GM12864 (cell line): ENCODE results near the gene NR4A2.

ENCODE experiments used
- DNase-seq: peaks from one replicate; pipeline ENCODE4 v3.0.0-alpha.2; 2011; ENCODE audit warnings: low read depth
- H3K4me3 ChIP-seq: 2 replicates; pipeline ENCODE4 v1.5.1; 2011; ENCODE audit warnings: mild to moderate bottlenecking, low read depth, low read length, control low read depth
- CTCF ChIP-seq: IDR thresholded peaks from 2 replicates; pipeline ENCODE4 v1.5.1; 2011; ENCODE audit warnings: low read depth, mild to moderate bottlenecking, moderate library complexity, low read length, control low read depth, inconsistent platforms; ENCODE audit errors: missing control alignments

Gene NR4A2

GRCh38 chr2:156320486-156321098 is 11.9 kb downstream of the NR4A2 start:
- no peak for DNase-seq
- H3K4me3 ChIP-seq: no peak overlapping the region
- no peak for TF ChIP-seq CTCF

- no peak for DNase-seq
- no peak for TF ChIP-seq CTCF
- H3K4me3 ChIP-seq: no peak overlapping the region
Observed at GRCh38 chr2:156319811-156320485, 12.6 kb downstream of the NR4A2 start.

GRCh38 chr2:156317631-156318030 is 14.9 kb downstream of the NR4A2 start:
- no peak overlapping the region for H3K4me3 ChIP-seq
- no peak for TF ChIP-seq CTCF
- DNase-seq: no peak

- TF ChIP-seq CTCF: no peak
Observed at GRCh38 chr2:156311976-156312375, 20.5 kb downstream of the NR4A2 start.

GRCh38 chr2:156310773-156311172 is 21.7 kb downstream of the NR4A2 start:
- no peak for DNase-seq
- no peak for TF ChIP-seq CTCF
- no peak overlapping the region for H3K4me3 ChIP-seq

More at GRCh38 chr2:156311976-156312375, 20.5 kb downstream of the NR4A2 start:
- H3K4me3 ChIP-seq: no peak overlapping the region
- DNase-seq: no peak

GRCh38 chr2:156309917-156310316 is 22.6 kb downstream of the NR4A2 start:
- no peak for TF ChIP-seq CTCF
- H3K4me3 ChIP-seq: no peak overlapping the region
- DNase-seq: no peak

- no peak for TF ChIP-seq CTCF
- no peak for DNase-seq
- no peak overlapping the region for H3K4me3 ChIP-seq
Observed at GRCh38 chr2:156309167-156309566, 23.4 kb downstream of the NR4A2 start.
